ENCODE data around the gene RBM33.

DNA sequence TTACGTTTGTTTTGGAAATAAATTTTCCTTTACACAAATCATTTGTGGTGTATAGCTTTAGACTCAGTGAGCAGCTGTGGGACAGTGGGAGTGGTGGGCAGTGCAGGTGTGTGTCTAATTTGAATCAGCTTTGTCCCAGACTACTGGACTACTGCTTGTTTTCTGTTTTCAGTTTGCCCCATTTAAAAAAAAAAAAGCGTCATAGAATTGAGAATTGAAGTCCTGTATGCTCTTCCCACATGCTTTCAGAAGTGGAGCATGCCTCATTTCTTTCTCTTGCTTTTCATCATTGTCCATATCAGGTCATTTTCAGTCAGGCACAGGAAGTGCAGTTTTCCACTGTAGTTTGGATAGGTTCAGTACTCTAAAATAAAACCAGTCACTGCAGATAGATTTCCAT, 101.7 kb downstream of the RBM33 start:
- TF ChIP-seq, protein P1, sequence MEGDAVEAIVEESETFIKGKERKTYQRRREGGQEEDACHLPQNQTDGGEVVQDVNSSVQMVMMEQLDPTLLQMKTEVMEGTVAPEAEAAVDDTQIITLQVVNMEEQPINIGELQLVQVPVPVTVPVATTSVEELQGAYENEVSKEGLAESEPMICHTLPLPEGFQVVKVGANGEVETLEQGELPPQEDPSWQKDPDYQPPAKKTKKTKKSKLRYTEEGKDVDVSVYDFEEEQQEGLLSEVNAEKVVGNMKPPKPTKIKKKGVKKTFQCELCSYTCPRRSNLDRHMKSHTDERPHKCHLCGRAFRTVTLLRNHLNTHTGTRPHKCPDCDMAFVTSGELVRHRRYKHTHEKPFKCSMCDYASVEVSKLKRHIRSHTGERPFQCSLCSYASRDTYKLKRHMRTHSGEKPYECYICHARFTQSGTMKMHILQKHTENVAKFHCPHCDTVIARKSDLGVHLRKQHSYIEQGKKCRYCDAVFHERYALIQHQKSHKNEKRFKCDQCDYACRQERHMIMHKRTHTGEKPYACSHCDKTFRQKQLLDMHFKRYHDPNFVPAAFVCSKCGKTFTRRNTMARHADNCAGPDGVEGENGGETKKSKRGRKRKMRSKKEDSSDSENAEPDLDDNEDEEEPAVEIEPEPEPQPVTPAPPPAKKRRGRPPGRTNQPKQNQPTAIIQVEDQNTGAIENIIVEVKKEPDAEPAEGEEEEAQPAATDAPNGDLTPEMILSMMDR (IDR thresholded peaks at IDR 0.05): no peak
- TF ChIP-seq, protein P2, sequence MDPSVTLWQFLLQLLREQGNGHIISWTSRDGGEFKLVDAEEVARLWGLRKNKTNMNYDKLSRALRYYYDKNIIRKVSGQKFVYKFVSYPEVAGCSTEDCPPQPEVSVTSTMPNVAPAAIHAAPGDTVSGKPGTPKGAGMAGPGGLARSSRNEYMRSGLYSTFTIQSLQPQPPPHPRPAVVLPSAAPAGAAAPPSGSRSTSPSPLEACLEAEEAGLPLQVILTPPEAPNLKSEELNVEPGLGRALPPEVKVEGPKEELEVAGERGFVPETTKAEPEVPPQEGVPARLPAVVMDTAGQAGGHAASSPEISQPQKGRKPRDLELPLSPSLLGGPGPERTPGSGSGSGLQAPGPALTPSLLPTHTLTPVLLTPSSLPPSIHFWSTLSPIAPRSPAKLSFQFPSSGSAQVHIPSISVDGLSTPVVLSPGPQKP (IDR thresholded peaks at IDR 0.05; ENCODE audit: low read depth, low read length): no peak
- TF ChIP-seq, protein P3, sequence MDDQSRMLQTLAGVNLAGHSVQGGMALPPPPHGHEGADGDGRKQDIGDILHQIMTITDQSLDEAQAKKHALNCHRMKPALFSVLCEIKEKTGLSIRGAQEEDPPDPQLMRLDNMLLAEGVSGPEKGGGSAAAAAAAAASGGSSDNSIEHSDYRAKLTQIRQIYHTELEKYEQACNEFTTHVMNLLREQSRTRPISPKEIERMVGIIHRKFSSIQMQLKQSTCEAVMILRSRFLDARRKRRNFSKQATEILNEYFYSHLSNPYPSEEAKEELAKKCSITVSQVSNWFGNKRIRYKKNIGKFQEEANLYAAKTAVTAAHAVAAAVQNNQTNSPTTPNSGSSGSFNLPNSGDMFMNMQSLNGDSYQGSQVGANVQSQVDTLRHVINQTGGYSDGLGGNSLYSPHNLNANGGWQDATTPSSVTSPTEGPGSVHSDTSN (IDR thresholded peaks at IDR 0.05): no peak
- TF ChIP-seq NFE2L2 (conservative IDR thresholded peaks at IDR 0.05; ENCODE audit: low read length) (no peak), POLR2A (IDR thresholded peaks at IDR 0.05; ENCODE audit: low read length) (no peak), MYC (IDR thresholded peaks at IDR 0.05; ENCODE audit: borderline replicate concordance, low read length) (no peak), MAZ (IDR thresholded peaks at IDR 0.05; ENCODE audit: borderline replicate concordance, low read depth, low read length) (no peak), RCOR1 (IDR thresholded peaks at IDR 0.05; ENCODE audit: low read depth, low read length) (no peak), RNF2 (IDR thresholded peaks at IDR 0.05; ENCODE audit: borderline replicate concordance, low read depth) (no peak), HDAC2 (IDR thresholded peaks at IDR 0.05) (no peak), RAD21 (conservative IDR thresholded peaks at IDR 0.05 in 1 of 2, IDR thresholded peaks at IDR 0.05 in 1 of 2) (no peak)

Data from A549 (cell line).